Right ventricle myocardium superior (tissue), 1 donor: Measurements from ENCODE around the gene CXCR6. TPM values are rescaled to one million over a fixed set of nuclear protein-coding genes. Genes with fewer than 3 reads are reported as not detected.
"Not testable (repeated sequence)": the region's sequence is repeated elsewhere in the genome, so short reads cannot be mapped to it uniquely, and the experiment has no call there.

Experiments
- ATAC-seq: fragments of 200-7000 bp; cut with Tn5 transposase; one replicate; pipeline ENCODE4 v1.9.1; 2020; ENCODE audit warnings: mild to moderate bottlenecking; ENCODE audit not compliant: poor library complexity
- DNase-seq: peaks from one replicate; pipeline ENCODE4 v3.0.0-alpha.2; 2020
- intact Hi-C: fragments of 100-400 bp; cut with DNase I; formaldehyde crosslinking; loops from one replicate; pipeline ENCODE4 v1.11.2; 2022
- total RNA-seq: library from RNA; stranded (reverse); fragmentation: NEBNext Ultra II Directional; extraction: Animal tissue kit (Norgen Biotek cat#: 25700); gene quantifications from one replicate; pipeline ENCODE4 v1.2.1, GENCODE V29; 2021
- donor health status: DM: no; HTN: yes; CAD: no; lungs with severe emphysema.

The CXCR6 gene
- total RNA-seq, 1 donor from 2014 or later, result 0.22 TPM

GRCh38 chr3:45994419-45995235 lies 51.4 kb downstream of the CXCR6 start:
- peak; percentile 23 for ATAC-seq
- intact Hi-C loops, result no loop called here
- DNase-seq, result peak; percentile 47

- peak; percentile 93 for ATAC-seq
- peak; percentile 97 for DNase-seq
- intact Hi-C loops, result no loop called here
These were observed 52.2 kb downstream of the CXCR6 start, which contains the start of gene FYCO1 for GRCh38 chr3:45995236-45996192. Gene FYCO1, minus strand, starts transcription at chr3:45995824. Its CDS starts 10,914 bp downstream, at chr3:45984910.

GRCh38 chr3:45997499-45997898 lies 54.2 kb downstream of the CXCR6 start:
- intact Hi-C loops, DNase-seq, ATAC-seq: not testable (repeated sequence)

GRCh38 chr3:45997942-45998341 lies 54.7 kb downstream of the CXCR6 start:
- DNase-seq, result no peak
- intact Hi-C loops, result no loop called here
- ATAC-seq, result no peak

Other genes with a start within 250 kb of the CXCR6 start
- not detected for gene SLC6A20, start 146.9 kb upstream of the CXCR6 start, total RNA-seq
- 7.2 TPM for gene LZTFL1, start 101.3 kb upstream of the CXCR6 start, total RNA-seq
- not detected for gene CCR9, start 56.9 kb upstream of the CXCR6 start, total RNA-seq
- gene FYCO1, start 52.4 kb downstream of the CXCR6 start, total RNA-seq, result 120 TPM
- gene XCR1, start 84.0 kb downstream of the CXCR6 start, total RNA-seq, result not detected